ENCODE data around the gene ZNF319.

- TF ChIP-seq, protein P1, sequence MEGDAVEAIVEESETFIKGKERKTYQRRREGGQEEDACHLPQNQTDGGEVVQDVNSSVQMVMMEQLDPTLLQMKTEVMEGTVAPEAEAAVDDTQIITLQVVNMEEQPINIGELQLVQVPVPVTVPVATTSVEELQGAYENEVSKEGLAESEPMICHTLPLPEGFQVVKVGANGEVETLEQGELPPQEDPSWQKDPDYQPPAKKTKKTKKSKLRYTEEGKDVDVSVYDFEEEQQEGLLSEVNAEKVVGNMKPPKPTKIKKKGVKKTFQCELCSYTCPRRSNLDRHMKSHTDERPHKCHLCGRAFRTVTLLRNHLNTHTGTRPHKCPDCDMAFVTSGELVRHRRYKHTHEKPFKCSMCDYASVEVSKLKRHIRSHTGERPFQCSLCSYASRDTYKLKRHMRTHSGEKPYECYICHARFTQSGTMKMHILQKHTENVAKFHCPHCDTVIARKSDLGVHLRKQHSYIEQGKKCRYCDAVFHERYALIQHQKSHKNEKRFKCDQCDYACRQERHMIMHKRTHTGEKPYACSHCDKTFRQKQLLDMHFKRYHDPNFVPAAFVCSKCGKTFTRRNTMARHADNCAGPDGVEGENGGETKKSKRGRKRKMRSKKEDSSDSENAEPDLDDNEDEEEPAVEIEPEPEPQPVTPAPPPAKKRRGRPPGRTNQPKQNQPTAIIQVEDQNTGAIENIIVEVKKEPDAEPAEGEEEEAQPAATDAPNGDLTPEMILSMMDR (conservative IDR thresholded peaks at IDR 0.05): no peak
- TF ChIP-seq ZFX (IDR thresholded peaks at IDR 0.05): no peak
Observed at GRCh38 chr16:57992084-57992483, 8.4 kb downstream of the ZNF319 start.
